ENCODE data around the gene SSB.
"Not testable (repeated sequence)": the region's sequence is repeated elsewhere in the genome, so short reads cannot be mapped to it uniquely, and the experiment has no call there.

Gene SSB

GRCh38 chr2:169782513-169782912, 16.2 kb upstream of the SSB start:
- no peak for DNase-seq

DNA sequence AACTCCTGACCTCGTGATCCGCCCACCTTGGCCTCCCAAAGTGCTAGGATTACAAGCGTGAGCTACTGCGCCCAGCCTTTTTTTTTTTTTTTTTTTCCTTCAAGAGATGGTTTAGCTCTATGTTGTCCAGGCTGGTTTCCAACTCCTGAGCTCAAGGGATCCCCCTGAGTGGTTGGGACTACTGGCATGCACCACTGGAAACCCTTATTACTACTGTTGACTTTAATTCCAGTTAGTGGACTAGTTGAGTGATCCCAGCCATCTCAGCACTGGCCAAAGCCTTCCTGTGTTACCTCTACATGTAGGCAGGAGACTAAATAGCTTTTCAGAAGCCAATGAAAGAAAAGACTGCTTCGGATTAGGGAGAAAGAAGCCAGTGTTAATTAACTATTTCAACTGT, 8.1 kb upstream of the SSB start:
- DNase-seq: no peak

DNA sequence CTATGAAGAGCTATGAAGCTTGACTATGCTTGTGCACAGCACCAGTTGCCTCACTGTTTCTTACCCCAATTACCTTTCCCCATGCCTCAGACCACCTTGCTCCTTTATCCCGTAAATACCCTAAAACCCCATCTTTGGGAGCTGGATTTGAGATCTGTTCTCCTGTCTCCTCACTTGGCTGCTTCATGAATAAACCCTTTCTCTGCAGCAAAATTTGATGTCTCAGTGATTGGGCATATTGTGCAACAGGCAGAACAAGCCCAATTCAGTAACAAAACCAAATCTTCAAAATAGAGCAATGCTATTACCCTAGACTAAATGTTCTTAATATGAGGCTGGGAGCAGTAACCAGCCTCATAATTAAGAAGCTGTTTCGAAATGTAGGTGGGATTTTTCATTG, 3.5 kb upstream of the SSB start:
- DNase-seq: no peak

- DNase-seq: no peak
These were observed 2.2 kb upstream of the SSB start for GRCh38 chr2:169796441-169796840.

DNA sequence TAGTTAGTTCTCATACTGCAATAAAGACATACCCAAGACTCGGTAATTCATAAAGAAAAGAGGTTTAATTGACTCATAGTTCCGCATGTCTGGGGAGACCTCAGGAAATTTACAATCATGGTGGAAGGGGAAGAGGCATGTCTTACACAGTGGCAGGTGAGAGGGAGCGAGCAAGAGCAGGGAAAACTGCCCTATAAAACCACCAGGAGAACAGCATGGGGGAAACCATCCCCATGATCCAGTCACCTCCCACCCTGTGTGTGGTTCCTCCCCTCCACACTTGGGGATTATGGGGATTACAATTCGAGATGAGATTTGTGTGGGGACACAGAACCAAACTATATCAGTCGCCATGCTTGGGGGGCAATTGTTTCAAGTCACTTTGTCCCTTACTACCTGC, 1.1 kb upstream of the SSB start:
- no peak for DNase-seq

DNA sequence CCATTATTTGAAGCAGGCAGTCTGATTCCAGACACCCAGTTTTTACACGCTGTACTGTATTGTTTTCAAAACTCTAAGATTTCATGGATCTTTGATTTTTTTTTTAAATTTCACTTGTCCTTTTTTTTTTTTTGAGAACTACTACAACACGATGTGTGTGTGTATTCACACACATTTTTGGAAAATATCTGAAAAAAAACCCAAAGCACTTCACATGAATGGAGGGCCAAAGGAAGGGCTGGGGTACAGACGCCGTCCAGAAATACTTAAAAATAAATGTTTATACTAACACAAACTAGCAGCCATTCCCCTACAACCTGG, 314 bp upstream of the SSB start:
- no peak for DNase-seq

GRCh38 chr2:169803480-169803879, 4.8 kb downstream of the SSB start:
- DNase-seq: no peak

DNA sequence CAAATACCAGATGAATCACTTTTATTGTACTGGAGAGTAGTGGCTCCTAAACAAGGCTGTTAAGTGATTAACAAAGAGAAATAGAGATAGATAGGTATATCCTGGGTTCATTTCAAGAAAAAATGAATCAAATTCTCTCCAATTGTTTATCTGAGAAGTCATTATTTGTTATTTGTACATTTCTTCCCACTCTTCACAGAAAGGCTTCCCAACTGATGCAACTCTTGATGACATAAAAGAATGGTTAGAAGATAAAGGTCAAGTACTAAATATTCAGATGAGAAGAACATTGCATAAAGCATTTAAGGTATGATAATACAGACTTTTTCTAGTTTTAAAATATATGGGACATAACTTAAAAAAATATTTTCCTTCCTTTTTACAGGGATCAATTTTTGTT, 7.9 kb downstream of the SSB start:
- DNase-seq: no peak

- DNase-seq: no peak
These were observed 9.6 kb downstream of the SSB start for GRCh38 chr2:169808221-169808620.

DNA sequence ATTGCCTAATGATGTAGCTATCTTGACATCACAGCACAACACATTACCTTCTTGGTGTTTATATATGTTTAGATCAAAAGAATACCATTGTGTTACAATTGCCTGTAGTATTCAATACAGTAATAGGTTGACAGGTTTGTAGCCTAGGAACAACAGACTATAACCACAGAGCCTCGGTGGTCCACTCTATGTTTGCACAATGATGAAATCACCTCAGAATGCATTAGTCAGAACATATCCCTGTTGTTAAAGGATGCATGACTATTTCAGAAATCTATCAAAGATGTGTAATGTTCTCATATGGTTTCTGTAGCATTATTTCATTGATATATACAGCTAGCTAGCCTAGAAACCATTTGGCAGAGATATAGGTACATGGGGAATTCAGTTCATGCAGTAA, 17.2 kb downstream of the SSB start:
- no peak for DNase-seq

- not testable (repeated sequence) for DNase-seq
These were observed 18.3 kb downstream of the SSB start for GRCh38 chr2:169816961-169817360.

DNA sequence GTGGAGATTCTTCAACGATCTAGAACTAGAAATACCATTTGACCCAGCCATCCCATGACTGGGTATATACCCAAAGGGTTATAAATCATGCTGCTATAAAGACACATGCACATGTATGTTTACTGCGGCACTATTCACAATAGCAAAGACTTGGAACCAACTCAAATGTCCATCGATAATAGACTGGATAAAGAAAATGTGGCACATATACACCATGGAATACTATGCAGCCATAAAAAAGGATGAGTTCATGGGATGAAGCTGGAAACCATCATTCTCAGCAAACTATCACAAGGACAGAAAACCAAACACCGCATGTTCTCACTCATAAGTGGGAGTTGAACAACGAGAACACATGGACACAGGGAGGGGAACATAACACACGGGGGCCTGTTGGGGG, 18.7 kb downstream of the SSB start:
- DNase-seq: not testable (repeated sequence)

DNA sequence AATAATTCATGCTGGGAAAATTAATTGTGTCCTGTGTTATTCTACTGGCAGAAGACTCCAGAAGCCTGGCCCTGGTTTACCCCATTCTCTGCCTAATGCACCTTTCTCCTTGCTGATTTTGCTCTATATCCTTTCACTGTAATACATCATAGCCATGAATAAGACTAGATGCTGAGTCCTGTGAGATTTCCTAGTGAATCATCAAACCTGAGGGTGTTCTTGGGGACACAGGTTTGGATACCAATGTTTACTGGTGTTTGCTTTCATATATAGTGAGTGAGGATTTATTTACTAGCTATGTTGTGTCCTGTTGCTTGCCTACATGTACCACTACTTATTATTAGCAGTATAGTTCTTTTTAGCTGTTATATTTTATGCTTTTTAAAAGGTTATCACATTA, 19.6 kb downstream of the SSB start:
- no peak for DNase-seq

GRCh38 chr2:169819106-169819505, 20.4 kb downstream of the SSB start:
- no peak for DNase-seq

DNA sequence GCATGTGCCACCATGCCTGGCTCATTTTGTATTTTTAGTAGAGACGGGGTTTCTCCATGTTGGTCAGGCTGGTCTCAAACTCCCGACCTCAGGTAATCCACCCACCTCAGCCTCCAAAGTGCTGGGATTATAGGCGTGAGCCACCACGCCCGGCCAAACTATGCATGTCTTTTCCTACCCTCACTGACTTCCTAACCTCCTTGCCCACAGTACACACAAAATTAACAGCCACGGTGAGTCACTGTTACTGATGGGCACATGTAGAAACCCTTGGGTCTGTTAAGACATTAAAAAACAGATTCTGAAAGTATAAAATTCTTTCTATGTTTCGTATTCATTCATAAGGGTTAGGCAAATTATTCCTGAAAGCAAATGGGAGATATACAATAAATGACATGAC, 21.4 kb downstream of the SSB start:
- not testable (repeated sequence) for DNase-seq

DNA sequence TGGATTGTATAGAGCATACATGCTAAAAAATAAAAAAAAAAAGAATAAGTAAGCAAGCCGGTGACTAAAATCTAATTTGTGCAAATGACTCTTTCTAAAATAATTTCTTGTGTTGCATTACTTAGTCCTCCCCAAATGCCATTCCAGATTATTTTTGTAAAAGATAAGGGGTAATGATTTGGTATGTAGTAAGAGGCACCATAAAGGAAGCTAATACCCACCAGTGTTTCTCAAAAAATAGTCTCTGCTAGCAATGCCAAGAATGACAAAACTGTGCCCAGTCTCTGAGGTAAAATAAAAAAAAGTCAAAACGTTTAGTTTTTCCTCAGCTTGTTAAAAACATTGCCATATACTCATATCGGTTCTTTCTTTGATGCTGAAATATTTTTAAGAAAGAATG, 23.4 kb downstream of the SSB start:
- DNase-seq: no peak

GRCh38 chr2:169822785-169823392, 24.2 kb downstream of the SSB start:
- DNase-seq: no peak

DNA sequence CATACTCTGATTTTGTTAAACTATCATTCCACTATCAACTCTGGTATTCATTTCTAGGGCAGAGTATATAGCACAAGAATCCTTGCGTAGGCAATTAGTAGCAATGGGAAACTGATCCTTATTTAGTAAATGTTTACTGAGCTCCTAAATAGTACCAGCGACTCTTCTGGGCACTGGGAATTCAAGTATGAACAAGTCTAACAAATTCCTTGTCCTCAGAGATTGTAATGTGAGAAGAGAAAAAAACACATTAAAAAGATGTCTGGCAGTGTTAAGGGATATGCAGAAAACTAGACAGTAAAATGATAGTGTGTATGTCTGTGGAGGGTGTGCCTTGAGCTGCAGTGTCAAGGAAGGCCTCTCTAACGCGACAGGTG, 25.3 kb downstream of the SSB start:
- no peak for DNase-seq

DNA sequence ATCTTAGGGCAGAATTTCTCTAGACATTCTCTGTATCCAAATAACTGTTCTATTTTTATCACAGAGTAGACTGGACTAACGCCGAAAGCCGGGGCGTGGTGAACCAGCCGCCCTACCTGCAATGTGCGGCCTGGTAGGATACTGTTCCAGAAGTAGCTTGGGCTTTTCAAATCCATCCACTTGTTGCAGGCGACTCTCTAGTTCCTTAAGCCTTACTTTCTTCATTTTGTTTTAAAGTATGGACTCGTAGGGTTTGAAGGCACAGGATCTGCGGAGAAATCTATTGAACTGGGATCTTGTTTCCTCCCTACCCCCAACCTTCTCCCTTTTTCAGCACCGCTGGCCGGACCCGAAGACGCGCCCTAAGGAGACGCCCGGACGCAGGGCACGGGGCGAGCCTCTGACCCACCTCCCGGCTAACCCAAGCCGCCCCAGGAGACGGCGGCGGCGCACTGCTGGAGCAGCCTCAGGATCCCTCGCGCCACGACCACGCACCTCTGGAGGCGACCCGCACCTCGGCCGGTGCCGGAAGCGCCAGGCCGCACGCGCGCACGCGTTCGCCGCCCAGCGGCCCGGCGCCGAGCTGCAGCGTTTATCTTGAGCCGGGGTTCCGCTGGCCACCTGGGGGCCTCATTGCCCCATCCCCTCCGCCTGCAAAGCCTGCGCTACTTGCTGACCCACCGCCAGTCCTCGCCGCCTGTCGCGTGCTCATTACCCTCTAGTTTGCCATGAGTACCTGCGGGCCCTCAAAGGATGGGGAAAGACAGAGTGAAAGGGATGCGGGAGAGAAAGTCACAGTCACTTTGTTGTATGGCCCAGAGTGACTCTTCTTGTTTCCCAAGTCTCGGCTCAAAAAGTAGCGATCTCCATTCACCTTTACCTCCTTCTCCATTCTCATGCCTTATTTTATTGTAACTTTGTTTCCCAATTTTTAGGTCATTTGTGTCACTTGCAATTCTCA, 26.0 kb downstream of the SSB start, which contains the start of gene METTL5:
METTL5 (minus strand) TSS at position 533 of the 961 bp plus-strand sequence; CDS start at position 225, 308 bp downstream.
- DNase-seq: peak; percentile 61

GRCh38 chr2:169827272-169828140, 28.8 kb downstream of the SSB start, which contains the start of gene UBR3:
Gene UBR3, plus strand, starts transcription at chr2:169827454. Its CDS starts 54 bp downstream, at chr2:169827508.
- DNase-seq: peak; percentile 82

DNA sequence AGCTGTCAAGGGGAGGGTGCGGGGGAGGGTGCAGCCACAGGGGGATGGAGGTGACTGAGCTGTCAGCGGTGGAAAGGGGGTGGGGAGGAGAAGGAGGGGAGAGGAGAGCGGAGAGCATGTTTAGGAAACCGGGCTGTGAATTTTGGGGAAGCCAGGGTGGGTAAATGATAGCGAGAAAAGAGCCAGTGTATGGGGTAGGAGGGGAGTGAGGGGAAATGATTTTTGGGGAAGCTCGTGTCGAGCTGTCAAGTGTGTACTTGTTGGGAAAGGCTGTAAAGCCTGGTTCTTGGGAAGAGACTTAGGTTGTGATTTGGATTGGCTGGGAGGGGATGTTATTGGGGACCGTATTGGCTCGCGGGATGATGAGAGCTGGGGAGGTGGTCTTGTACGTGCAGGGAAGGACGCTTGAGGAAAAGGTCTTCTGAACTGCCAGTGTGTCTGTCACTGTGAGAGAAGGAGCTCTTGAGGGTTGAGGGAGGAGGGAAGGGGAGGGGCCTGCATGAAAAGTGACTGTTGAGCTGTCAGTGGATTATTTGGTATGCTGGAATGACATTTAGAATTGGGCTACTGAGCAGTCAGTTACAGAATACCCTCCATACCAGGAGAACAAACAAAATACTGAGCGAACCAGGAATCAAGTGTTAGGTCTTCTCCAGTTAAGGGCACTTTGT, 29.6 kb downstream of the SSB start:
- no peak for DNase-seq

DNA sequence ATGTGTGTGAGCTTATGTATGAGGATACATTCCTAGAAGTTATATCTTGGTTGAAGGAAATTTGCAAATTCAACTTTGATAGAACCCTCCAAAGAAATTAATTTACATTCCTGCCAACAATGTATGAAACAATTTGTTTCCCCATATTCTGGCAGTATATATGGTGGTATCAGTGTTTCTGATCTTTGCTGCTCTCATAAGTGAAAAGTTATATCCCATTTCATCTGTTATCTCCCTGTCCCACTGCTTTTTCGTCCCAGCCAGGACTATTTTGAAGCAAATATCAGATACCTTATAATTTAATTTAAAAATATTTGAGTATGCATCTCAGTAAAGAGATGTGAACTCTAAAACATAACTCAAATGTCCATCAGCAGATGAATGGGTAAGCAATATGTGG, 35.7 kb downstream of the SSB start:
- DNase-seq: no peak

All from activated CD4-positive, alpha-beta T cell treated with anti-CD3 and anti-CD28 coated beads for 1 hour (primary cell).